Fibroblast of lung (primary cell): Measurements from ENCODE around the gene HLA-B.

Experiments used
- EZH2 ChIP-seq: IDR thresholded peaks from 2 replicates; pipeline ENCODE4 v1.5.1; 2012; ENCODE audit warnings: low read length, control low read depth, mild to moderate bottlenecking; ENCODE audit errors: missing control alignments
- TF ChIP-seq, protein P1 (sequence below), 2 donors: IDR thresholded peaks in 1 of 2; conservative IDR thresholded peaks in 1 of 2; 1 replicate in 1 of 2; 2 replicates in 1 of 2; pipeline ENCODE4 v1.5.1; 2011 to 2012; ENCODE audit warnings: low read length in 2 of 2, control low read depth in 1 of 2, inconsistent platforms in 1 of 2, low read depth in 1 of 2, mild to moderate bottlenecking in 1 of 2

DNA sequence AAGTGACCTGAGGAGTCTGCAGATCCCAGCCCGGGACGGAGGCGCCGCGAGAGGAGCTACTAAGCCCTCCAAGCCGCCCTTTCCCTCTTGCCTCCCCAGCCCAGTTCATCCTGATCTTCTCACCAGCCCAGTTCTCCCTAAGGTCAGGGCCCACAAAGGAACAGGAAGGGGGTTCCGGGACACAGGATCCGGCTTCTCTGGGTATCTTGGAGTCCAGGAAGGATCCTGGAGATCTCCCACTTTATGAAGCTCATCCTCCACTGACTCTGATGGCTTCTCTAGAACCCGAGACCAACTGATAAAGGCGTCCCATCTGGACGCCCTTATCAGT lies 48.2 kb downstream of the HLA-B start:
- TF ChIP-seq, protein P1, sequence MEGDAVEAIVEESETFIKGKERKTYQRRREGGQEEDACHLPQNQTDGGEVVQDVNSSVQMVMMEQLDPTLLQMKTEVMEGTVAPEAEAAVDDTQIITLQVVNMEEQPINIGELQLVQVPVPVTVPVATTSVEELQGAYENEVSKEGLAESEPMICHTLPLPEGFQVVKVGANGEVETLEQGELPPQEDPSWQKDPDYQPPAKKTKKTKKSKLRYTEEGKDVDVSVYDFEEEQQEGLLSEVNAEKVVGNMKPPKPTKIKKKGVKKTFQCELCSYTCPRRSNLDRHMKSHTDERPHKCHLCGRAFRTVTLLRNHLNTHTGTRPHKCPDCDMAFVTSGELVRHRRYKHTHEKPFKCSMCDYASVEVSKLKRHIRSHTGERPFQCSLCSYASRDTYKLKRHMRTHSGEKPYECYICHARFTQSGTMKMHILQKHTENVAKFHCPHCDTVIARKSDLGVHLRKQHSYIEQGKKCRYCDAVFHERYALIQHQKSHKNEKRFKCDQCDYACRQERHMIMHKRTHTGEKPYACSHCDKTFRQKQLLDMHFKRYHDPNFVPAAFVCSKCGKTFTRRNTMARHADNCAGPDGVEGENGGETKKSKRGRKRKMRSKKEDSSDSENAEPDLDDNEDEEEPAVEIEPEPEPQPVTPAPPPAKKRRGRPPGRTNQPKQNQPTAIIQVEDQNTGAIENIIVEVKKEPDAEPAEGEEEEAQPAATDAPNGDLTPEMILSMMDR (conservative IDR thresholded peaks at IDR 0.05 in 1 of 2, IDR thresholded peaks at IDR 0.05 in 1 of 2; ENCODE audit: low read depth in 1 of 2, low read length in 2 of 2): no peak
- no peak for TF ChIP-seq EZH2
